Neural progenitor cell (in vitro differentiated cells): ENCODE measurements around the gene SPINDOC. TPM values are rescaled to one million over a fixed set of nuclear protein-coding genes. Genes with fewer than 3 reads are reported as not detected.

Source experiments
- DNase-seq: peaks from one replicate; pipeline ENCODE4 v3.0.0-alpha.2; 2016; ENCODE audit warnings: low spot score
- H2AFZ ChIP-seq: fragments of 200-600 bp; sonication (generic); replicated peaks from 2 replicates; pipeline ENCODE4 v1.6.1; 2016; ENCODE audit warnings: antibody characterized with exemption
- H3F3A ChIP-seq: fragments of 200-600 bp; sonication (generic); 2 replicates; pipeline ENCODE4 v1.6.1; 2016; ENCODE audit warnings: antibody characterized with exemption, low read depth
- H3K27ac ChIP-seq: fragments of 200-600 bp; sonication (generic); 2 replicates; pipeline ENCODE4 v1.5.1; 2016; ENCODE audit warnings: mild to moderate bottlenecking
- H3K27me3 ChIP-seq: fragments of 200-600 bp; sonication (generic); 2 replicates; pipeline ENCODE4 v1.6.1; 2016; ENCODE audit warnings: mild to moderate bottlenecking, moderate library complexity
- H3K36me3 ChIP-seq: fragments of 200-600 bp; sonication (generic); 2 replicates; pipeline ENCODE4 v1.5.1; 2016
- H3K4me1 ChIP-seq: fragments of 200-600 bp; sonication (generic); 2 replicates; pipeline ENCODE4 v1.6.1; 2016; ENCODE audit warnings: mixed run types
- H3K4me2 ChIP-seq: fragments of 200-600 bp; sonication (generic); 2 replicates; pipeline ENCODE4 v1.6.1; 2016
- H3K4me3 ChIP-seq: fragments of 200-600 bp; sonication (generic); 2 replicates; pipeline ENCODE4 v1.5.1; 2016
- H3K79me2 ChIP-seq: fragments of 200-600 bp; sonication (generic); 2 replicates; pipeline ENCODE4 v1.6.1; 2016; ENCODE audit warnings: low read depth
- H3K9ac ChIP-seq: fragments of 200-600 bp; sonication (generic); 2 replicates; pipeline ENCODE4 v1.6.1; 2016
- H3K9me3 ChIP-seq: fragments of 200-600 bp; sonication (generic); 2 replicates; pipeline ENCODE4 v1.5.1; 2016; ENCODE audit warnings: low read depth
- H4K20me1 ChIP-seq: fragments of 200-600 bp; sonication (generic); 2 replicates; pipeline ENCODE4 v1.6.1; 2016; ENCODE audit warnings: low read depth
- H3K27ac Mint-ChIP-seq: 3 replicates; pipeline ENCODE4 v1.8.0; 2021; ENCODE audit warnings: mixed read lengths
- H3K27me3 Mint-ChIP-seq: 2 replicates; pipeline ENCODE4 v1.8.0; 2022; ENCODE audit warnings: low read depth, mild to moderate bottlenecking, inconsistent platforms, moderate library complexity, mixed read lengths; ENCODE audit not compliant: insufficient read depth
- H3K36me3 Mint-ChIP-seq: 3 replicates; pipeline ENCODE4 v1.8.0; 2021; ENCODE audit warnings: mixed read lengths
- H3K4me1 Mint-ChIP-seq: 3 replicates; pipeline ENCODE4 v1.8.0; 2021; ENCODE audit warnings: mixed read lengths
- H3K4me3 Mint-ChIP-seq: 3 replicates; pipeline ENCODE4 v1.8.0; 2021; ENCODE audit warnings: mild to moderate bottlenecking, moderate library complexity, mixed read lengths
- H3K9me3 Mint-ChIP-seq: 3 replicates; pipeline ENCODE4 v1.8.0; 2020; ENCODE audit warnings: mixed read lengths
- EZH2 ChIP-seq: fragments of 200-600 bp; sonication (generic); IDR thresholded peaks from 2 replicates; pipeline ENCODE4 v1.6.1; 2017; ENCODE audit warnings: antibody characterized with exemption, mild to moderate bottlenecking, moderate library complexity
- EZH2phosphoT487 ChIP-seq: fragments of 200-600 bp; sonication (generic); IDR thresholded peaks from 2 replicates; pipeline ENCODE4 v1.6.1; 2017; ENCODE audit warnings: antibody characterized with exemption
- total RNA-seq: library from RNA; depleted of rRNA; stranded (reverse); fragments of >200 nt; gene quantifications from 2 replicates; pipeline ENCODE4 v1.2.3, GENCODE V29; 2015; ENCODE audit warnings: low replicate concordance
- TF ChIP-seq, protein P1 (sequence below): fragments of 200-600 bp; sonication (generic); IDR thresholded peaks from 2 replicates; pipeline ENCODE4 v1.5.1; 2017; ENCODE audit warnings: antibody characterized with exemption, mild to moderate bottlenecking

The SPINDOC gene
- total RNA-seq, 1 donor from 2014 or later, result 27.2 TPM

GRCh38 chr11:63845911-63846310, 32.7 kb downstream of the SPINDOC start:
- no peaks in the 10 kb centered on the region for H3K9me3 ChIP-seq
- peak overlapping the region; percentile 46 for H3K27ac Mint-ChIP-seq
- peaks cover 90% of the 10 kb centered on the region for H4K20me1 ChIP-seq
- no peak overlapping the region for H3K27ac ChIP-seq
- DNase-seq, result no peak
- no peaks in the 10 kb centered on the region for H3K9me3 Mint-ChIP-seq
- peaks cover 36% of the 10 kb centered on the region for H3K4me1 Mint-ChIP-seq
- H3K27me3 Mint-ChIP-seq, result peaks cover 7% of the 10 kb centered on the region
- H3K9ac ChIP-seq, result no peak overlapping the region
- H3F3A ChIP-seq, result peaks cover 8% of the 10 kb centered on the region
- H3K36me3 Mint-ChIP-seq, result peaks cover 20% of the 10 kb centered on the region
- TF ChIP-seq EZH2 (no peak), EZH2phosphoT487 (no peak)
- TF ChIP-seq, protein P1, sequence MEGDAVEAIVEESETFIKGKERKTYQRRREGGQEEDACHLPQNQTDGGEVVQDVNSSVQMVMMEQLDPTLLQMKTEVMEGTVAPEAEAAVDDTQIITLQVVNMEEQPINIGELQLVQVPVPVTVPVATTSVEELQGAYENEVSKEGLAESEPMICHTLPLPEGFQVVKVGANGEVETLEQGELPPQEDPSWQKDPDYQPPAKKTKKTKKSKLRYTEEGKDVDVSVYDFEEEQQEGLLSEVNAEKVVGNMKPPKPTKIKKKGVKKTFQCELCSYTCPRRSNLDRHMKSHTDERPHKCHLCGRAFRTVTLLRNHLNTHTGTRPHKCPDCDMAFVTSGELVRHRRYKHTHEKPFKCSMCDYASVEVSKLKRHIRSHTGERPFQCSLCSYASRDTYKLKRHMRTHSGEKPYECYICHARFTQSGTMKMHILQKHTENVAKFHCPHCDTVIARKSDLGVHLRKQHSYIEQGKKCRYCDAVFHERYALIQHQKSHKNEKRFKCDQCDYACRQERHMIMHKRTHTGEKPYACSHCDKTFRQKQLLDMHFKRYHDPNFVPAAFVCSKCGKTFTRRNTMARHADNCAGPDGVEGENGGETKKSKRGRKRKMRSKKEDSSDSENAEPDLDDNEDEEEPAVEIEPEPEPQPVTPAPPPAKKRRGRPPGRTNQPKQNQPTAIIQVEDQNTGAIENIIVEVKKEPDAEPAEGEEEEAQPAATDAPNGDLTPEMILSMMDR, result no peak
- no peak overlapping the region for H3K4me3 ChIP-seq
- H3K79me2 ChIP-seq, result peaks cover 99% of the 10 kb centered on the region
- H3K4me2 ChIP-seq, result no peak overlapping the region
- H3K27me3 ChIP-seq, result no peaks in the 10 kb centered on the region
- H3K4me3 Mint-ChIP-seq, result no peak overlapping the region
- H3K4me1 ChIP-seq, result peaks cover 36% of the 10 kb centered on the region
- no peaks in the 10 kb centered on the region for H3K36me3 ChIP-seq
- H2AFZ ChIP-seq, result no peak overlapping the region

GRCh38 chr11:63846897-63847296, 33.6 kb downstream of the SPINDOC start:
- Histone ChIP-seq H3K79me2 (peaks cover 99% of the 10 kb centered on the region), H3K4me2 (no peak overlapping the region), H3K27me3 (no peaks in the 10 kb centered on the region), H3K27ac (peak overlapping the region; percentile 38), H3K9ac (no peak overlapping the region), H4K20me1 (peaks cover 90% of the 10 kb centered on the region), H3K36me3 (no peaks in the 10 kb centered on the region), H3K4me1 (peaks cover 35% of the 10 kb centered on the region), H3K4me3 (no peak overlapping the region), H3F3A (peaks cover 16% of the 10 kb centered on the region), H2AFZ (no peak overlapping the region), H3K9me3 (no peaks in the 10 kb centered on the region)
- DNase-seq, result no peak
- Mint-ChIP-seq H3K27ac (no peak overlapping the region), H3K36me3 (peaks cover 17% of the 10 kb centered on the region), H3K27me3 (peaks cover 7% of the 10 kb centered on the region), H3K9me3 (no peaks in the 10 kb centered on the region), H3K4me3 (no peak overlapping the region), H3K4me1 (peaks cover 35% of the 10 kb centered on the region)
- TF ChIP-seq EZH2, result no peak
- TF ChIP-seq, protein P1, result no peak
- TF ChIP-seq EZH2phosphoT487, result no peak

- H3K27me3 Mint-ChIP-seq, result peaks cover 7% of the 10 kb centered on the region
- H3K9me3 Mint-ChIP-seq, result no peaks in the 10 kb centered on the region
- Histone ChIP-seq H3F3A (peaks cover 16% of the 10 kb centered on the region), H2AFZ (no peak overlapping the region), H3K27ac (peak overlapping the region; percentile 38), H3K4me3 (no peak overlapping the region), H4K20me1 (peaks cover 89% of the 10 kb centered on the region), H3K9me3 (no peaks in the 10 kb centered on the region), H3K9ac (no peak overlapping the region), H3K79me2 (peaks cover 99% of the 10 kb centered on the region), H3K36me3 (no peaks in the 10 kb centered on the region), H3K4me1 (peaks cover 35% of the 10 kb centered on the region), H3K27me3 (no peaks in the 10 kb centered on the region), H3K4me2 (no peak overlapping the region)
- H3K36me3 Mint-ChIP-seq, result peaks cover 17% of the 10 kb centered on the region
- no peak overlapping the region for H3K27ac Mint-ChIP-seq
- TF ChIP-seq EZH2, result no peak
- DNase-seq, result no peak
- H3K4me1 Mint-ChIP-seq, result peaks cover 36% of the 10 kb centered on the region
- H3K4me3 Mint-ChIP-seq, result no peak overlapping the region
Measured at GRCh38 chr11:63847363-63847762, 34.1 kb downstream of the SPINDOC start.

GRCh38 chr11:63849691-63850090, 36.4 kb downstream of the SPINDOC start:
- peaks cover 7% of the 10 kb centered on the region for H3K27me3 Mint-ChIP-seq
- peaks cover 16% of the 10 kb centered on the region for H3K36me3 Mint-ChIP-seq
- Histone ChIP-seq H4K20me1 (peaks cover 78% of the 10 kb centered on the region), H3K4me2 (no peak overlapping the region), H3K36me3 (no peaks in the 10 kb centered on the region), H3K27ac (no peak overlapping the region), H3F3A (peaks cover 8% of the 10 kb centered on the region), H2AFZ (no peak overlapping the region), H3K4me1 (peaks cover 23% of the 10 kb centered on the region), H3K4me3 (no peak overlapping the region), H3K79me2 (peaks cover 99% of the 10 kb centered on the region), H3K9ac (no peak overlapping the region), H3K27me3 (no peaks in the 10 kb centered on the region), H3K9me3 (no peaks in the 10 kb centered on the region)
- DNase-seq, result no peak
- no peak overlapping the region for H3K27ac Mint-ChIP-seq
- no peaks in the 10 kb centered on the region for H3K9me3 Mint-ChIP-seq
- peaks cover 26% of the 10 kb centered on the region for H3K4me1 Mint-ChIP-seq
- TF ChIP-seq, protein P1, result no peak
- no peak for TF ChIP-seq EZH2phosphoT487
- no peak for TF ChIP-seq EZH2
- H3K4me3 Mint-ChIP-seq, result no peak overlapping the region
